WI38 (cell line): ENCODE results near the gene AGRN.

ENCODE experiments used
- H3K4me3 ChIP-seq: 2 replicates; pipeline ENCODE4 v1.5.1; 2011; ENCODE audit warnings: low read depth, mild to moderate bottlenecking, control low read depth, low read length
- TF ChIP-seq, protein P1 (sequence below): IDR thresholded peaks from 2 replicates; pipeline ENCODE4 v1.5.1; 2012; ENCODE audit warnings: low read depth, mild to moderate bottlenecking, control low read depth, low read length

AGRN gene

DNA sequence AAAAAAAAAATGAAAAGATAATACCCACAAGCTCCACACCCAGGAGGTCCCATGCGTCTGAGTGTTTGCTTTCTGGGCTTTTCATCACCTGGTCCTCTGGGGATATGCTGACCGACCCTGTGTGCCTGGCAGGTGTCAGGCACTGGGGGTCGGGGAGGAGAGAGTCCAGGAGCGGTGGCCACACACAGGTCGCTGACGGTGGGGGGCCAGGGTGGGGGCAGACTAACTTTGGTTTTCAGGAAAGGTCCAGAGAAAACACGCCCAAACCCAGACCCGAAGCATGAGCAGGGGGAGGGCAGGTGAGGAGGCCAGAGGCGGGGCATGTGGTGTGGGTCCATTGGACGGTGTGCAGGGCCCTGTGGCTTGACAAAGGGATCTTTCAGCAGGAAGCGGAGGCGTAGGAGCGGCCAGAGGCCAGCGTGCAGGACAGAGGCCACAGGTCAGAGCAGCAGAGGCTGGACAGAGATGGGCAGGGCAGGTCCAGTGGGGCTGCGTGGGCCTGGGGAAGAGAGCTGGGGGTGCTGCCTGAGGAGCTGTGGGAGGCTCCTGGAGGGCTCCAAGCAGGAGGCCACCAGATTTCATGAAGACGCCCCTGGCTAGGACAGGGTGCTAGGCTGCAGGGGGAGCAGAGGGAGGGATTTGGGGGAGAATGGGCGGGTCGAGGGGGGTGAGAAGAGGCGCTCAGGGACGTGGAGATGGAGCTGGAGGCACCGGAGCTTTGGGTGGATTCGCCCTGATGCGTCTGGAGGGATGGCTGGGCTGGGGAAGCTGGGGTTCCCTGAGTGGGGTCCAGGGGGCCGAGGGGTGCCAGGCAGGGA is 38.4 kb downstream of the AGRN start:
- H3K4me3 ChIP-seq, result peak overlapping the region; percentile 68
- TF ChIP-seq, protein P1, sequence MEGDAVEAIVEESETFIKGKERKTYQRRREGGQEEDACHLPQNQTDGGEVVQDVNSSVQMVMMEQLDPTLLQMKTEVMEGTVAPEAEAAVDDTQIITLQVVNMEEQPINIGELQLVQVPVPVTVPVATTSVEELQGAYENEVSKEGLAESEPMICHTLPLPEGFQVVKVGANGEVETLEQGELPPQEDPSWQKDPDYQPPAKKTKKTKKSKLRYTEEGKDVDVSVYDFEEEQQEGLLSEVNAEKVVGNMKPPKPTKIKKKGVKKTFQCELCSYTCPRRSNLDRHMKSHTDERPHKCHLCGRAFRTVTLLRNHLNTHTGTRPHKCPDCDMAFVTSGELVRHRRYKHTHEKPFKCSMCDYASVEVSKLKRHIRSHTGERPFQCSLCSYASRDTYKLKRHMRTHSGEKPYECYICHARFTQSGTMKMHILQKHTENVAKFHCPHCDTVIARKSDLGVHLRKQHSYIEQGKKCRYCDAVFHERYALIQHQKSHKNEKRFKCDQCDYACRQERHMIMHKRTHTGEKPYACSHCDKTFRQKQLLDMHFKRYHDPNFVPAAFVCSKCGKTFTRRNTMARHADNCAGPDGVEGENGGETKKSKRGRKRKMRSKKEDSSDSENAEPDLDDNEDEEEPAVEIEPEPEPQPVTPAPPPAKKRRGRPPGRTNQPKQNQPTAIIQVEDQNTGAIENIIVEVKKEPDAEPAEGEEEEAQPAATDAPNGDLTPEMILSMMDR, result no peak

DNA sequence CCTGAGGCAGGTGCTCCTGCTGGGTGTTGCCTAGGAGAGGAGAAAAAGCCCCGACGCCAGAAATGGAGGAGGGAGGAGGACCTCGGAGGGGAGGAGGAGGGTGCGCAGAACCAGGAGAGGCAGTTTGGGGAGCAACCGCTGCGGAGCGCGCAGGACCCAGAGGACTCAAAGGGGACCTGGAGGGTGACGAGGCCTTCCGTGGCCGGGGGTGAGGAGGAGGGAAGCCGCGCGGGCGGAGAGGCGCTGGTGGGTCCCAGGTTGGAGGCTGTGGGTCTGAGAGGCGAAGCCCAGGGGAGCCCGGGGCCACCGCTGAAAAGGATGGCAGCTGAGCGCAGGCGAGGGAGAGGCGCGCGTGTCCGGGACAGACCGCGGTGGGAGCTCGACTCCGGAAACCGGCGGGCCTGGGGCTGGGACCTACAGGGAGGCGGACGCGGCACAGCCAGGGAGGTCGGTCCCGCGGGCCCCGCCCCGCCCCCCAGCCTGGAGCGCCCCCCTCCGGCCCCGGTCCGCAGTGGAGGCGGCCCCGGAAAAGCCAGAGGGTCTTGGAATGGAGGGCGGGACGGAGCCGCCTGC is 39.1 kb downstream of the AGRN start:
- TF ChIP-seq, protein P1, result no peak
- H3K4me3 ChIP-seq, result peak overlapping the region; percentile 68

DNA sequence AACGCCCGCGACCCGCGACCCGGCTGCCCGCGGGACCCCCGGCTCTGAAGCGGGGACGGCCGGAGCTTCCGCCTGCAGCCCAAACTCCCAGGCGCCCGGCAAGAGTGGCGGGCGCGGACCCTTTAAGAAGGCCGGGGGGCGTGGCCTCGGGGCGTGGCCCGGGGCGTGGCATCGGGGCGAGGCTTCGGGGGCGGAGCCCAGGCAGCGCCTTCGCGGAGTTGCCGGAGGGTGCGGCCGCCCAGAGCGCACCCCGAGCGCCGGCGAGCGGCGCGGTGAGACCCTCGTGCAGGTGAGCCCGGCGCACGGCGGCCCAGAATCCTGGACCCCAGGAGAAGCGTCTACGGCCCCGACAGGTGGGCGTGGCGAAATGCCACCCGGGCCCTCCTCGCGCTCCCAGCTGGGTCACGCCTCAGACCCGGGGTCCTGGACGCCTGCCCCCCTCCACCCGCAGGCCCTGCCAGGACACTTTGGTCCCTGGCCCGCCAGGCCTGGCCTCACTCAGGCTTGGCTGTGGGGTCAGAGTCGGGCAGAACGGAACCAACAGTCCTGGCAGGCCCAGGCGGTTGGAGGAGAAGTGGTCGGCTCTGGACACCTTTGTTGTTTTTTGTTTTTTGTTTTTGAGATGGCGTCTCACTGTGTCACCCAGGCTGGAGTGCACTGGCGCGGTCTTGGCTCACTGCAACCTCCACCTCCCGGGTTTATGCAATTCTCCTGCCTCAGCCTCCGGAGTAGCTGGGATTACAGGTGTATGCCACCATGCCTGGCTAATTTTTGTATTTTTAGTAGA is 39.8 kb downstream of the AGRN start:
- TF ChIP-seq, protein P1, result no peak
- peak overlapping the region; percentile 68 for H3K4me3 ChIP-seq

DNA sequence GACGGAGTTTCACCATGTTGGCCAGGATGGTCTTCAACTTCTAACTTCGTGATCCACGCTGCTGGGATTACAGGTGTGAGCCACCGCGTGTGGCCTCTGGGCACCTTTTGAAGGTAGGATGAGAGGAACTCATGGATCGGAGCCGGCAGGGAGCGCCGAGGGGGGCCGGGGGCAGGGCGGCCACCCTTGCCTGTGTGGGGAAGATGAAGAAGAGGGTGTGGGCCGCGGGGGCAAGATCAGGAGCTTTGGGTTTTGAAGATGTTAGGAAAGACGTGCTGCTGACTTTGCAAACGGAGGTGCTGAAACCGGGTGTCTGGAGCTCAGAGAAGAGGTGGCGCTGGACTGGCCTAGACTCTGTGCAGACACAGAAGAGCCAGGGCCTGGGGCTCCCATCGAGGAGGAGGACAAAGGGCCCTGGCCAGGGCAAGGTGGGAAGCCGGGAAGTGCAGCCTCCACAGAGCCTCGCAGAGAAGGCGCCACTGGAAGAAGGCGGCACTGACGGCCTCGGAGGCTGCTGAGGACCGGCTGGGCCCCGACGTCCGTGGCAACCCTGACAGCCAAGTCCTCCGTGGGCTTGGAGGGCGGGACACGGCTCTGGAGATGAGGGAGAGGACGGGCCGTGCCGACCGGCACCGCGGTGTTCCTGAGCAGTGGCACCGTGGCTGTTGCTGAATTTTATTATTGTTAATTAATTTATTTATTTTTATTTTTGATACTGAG is 40.5 kb downstream of the AGRN start:
- TF ChIP-seq, protein P1, result no peak
- peak overlapping the region; percentile 68; the same call in 1 of the 2 replicates for H3K4me3 ChIP-seq

DNA sequence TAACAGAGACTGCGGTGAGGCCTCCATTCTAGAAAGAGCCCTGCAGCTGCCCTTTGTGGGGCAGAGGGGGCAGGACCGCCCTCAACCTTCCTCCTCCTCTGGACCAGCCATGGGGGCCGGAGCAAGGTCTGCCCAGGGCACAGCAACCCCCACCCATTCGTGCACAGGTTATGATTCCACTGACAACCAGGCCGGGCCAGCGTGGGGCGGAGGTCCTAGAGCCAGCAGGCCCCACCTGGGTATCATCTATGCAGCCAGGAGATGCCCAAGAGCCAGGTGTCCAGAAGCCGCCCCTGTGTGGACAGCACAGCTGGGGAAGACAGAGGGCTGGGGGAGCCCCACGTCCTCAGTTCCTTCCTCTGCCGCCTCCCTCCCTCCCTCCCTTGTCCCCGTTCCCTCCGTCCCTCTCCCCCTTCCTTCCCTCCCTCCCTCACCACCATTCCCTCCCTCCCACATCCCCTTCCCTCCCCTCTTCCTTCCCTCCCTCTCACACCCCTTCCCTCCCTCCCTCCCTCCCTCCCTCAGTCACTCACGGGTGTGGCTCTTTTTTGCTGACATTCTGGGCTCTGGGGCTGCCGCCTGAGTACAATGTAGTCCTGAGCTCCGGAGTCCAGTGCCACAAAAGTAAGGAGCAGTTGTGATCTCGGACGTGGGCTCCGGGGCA is 41.9 kb downstream of the AGRN start:
- TF ChIP-seq, protein P1, result no peak
- H3K4me3 ChIP-seq, result no peak overlapping the region

DNA sequence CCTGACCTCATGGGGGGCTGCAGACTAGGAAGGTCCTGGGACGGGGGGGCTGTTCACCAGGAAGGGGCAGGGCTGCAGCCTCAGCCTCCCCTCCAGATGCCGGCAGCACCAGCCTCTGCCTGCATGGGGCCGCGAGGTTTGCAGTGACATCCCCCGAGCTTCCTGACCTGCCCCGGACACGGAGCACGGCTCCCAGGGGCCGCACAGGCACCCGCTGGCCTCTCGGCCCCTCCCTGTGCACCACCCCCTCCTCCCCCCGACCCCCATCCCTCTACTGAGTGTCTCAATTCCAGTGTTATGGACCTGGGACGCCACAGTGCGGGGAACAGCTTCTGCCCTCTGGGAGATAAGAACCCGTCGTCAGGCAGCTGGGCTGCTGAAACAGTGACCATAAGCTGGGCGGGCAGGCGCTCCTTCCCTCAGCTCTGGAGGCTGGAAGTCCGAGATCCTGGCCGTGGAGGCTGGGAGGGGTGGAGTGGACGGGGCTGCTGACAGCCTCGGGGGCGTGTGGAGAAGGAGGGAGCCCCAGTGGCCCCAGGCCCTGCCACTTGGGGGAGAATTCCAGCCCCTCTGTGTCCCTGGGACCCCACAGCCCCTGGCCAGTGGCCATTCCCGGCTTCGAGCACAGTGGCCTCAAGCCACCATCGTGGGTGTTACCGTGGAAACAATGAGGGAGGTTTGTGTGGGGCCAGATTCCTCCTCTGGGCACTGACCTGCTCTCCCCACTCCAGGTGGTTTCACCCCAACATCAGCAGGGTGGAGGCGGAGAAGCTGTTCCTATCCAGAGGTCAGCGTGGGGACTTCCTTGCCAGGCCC is 42.6 kb downstream of the AGRN start:
- no peak overlapping the region for H3K4me3 ChIP-seq
- TF ChIP-seq, protein P1, result no peak
